NCI-H2107 treated with DMSO at 0.1 percent for 48 hours (cell line): ENCODE measurements around the gene TMEM119.
"Not testable (repeated sequence)": the region's sequence is repeated elsewhere in the genome, so short reads cannot be mapped to it uniquely, and the experiment has no call there.

ENCODE experiments used
- DNase-seq: peaks from one replicate; lab custom pipeline; 2025; ENCODE audit not compliant: unreplicated experiment; lab: John Stamatoyannopoulos, UW

The TMEM119 gene

DNA sequence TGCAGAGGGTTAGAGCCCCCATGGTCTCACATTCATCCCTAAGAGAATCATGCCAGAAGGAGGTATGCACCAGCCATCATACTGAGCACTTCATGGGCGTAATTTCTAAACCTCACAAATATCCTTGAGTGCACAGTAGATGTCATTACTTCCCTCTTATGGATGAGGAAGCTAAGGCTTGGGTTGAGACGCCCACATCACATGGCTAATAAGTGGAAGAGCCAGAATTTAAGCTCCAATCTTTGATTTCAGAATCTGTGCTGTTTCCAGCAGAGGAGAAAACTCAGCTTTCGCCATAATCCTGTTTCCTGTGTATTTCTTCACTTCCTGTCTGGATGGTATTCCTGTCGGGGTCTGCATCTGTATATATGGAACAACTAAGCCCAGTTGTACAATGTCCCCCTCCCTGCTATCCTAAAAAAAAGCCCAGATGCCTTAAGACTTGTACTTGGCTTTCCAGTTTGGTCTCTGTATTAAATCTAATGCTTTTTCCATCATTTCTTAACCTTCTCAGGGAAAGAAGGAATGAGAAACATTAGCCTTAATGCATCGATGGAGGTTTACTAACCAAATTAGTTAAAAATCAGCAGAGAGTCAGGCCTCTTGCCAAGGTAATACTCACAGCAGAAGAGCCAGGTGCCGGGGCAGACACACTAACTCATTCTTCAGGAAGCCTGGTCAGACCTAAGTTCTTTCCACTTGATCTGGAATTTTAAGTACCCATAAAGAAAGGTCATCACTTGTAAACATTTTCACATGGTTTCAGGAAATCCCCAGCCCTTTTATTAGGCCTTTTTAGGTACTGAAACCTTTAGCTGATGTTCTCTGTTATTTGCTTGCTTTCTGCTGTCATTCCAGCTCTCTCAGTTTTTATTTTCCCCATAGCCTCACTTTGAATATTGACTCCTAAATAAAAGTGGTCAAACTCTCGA is 30.2 kb downstream of the TMEM119 start:
- DNase-seq, result peak; percentile 16

DNA sequence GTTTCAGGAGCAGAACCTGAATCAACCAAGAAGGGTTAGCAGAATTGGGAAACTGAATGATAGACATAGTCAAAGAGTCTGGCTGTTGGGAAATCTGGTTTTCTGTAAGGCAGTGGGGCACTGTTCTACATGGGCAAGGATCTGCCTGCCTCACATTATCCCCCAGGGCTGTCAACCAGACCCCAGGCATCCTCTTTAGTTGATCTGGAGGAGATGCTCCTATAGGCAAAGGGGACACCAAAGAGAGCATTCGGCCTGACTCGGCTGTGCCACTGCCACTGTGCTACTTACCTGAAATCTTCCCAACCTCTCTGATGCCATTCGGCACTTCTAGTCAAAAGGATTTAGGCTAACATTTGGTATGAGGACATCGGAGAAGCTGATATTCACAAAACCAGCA is 31.4 kb downstream of the TMEM119 start:
- no peak for DNase-seq

DNA sequence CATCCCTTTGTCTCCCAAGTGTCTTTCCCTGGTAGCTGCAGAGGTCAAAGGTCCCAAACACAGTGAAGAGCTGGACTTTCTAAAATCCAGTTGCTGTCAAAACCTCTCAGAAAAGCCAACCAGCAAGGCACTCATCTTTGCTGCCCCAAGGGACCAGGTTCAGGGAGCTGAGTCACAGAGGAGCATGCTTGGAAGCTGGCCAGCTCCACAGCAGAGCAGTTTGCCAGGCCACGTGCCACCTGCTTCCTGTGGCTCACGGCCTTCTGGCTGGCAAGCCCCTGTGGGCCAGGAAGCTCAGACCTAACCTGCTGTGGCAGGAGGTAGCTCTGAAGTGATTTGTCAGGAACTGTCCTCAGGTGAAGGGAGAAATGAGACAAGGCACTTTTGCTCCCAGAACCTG is 31.9 kb downstream of the TMEM119 start:
- peak; percentile 93 for DNase-seq

DNA sequence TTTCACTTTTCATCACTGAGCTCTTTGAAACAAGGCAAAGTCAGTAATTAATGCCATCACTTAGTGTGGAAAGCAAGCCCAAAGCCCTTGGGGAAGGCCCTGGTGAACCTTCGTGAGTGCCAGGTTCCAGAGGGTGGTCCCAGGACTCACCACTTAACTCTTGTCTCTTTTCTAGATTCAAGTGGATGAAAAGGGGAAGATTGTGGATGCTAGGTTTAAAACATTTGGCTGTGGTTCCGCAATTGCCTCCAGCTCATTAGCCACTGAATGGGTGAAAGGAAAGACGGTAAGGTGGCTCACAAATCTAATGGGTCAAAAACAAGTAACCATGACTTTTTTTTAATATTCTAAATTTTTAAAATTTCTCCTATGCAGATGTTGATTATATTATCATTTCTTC is 32.7 kb downstream of the TMEM119 start:
- no peak for DNase-seq

DNA sequence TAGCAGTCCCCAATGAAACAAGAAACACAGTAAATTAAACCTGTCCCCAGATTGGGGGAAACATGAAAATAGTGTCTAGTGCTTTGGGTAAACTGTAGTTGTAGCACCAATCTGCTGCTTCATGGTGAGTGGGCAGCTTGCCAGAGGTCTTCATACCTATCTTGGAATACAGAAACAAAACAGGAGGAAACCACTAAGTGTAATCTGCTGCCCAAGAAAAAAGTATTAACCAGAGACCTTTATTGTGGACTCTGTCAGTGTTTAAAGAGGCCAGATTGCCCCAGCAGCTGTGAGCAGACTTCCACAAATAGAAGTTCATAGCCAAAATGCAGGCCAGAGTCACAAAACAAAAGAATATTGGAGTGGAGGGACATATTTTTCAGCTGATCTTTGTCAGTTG is 33.2 kb downstream of the TMEM119 start:
- no peak for DNase-seq

DNA sequence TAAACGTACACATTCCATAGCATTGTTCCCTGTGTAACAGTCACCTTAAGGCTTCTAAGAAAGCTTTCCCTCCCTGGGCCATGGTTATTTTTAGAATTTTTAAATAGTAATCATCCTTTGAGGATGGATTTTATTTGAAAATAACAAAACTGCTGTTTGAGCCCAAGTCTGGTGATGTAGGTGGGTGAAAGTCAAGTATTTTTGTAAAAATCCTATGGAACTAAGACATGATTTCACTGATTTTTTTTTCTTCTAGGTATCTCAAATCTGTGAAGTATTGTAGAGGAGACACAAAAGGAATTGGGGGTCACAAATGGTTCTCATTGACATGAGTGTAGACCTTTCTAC is 34.1 kb downstream of the TMEM119 start:
- DNase-seq, result no peak

DNA sequence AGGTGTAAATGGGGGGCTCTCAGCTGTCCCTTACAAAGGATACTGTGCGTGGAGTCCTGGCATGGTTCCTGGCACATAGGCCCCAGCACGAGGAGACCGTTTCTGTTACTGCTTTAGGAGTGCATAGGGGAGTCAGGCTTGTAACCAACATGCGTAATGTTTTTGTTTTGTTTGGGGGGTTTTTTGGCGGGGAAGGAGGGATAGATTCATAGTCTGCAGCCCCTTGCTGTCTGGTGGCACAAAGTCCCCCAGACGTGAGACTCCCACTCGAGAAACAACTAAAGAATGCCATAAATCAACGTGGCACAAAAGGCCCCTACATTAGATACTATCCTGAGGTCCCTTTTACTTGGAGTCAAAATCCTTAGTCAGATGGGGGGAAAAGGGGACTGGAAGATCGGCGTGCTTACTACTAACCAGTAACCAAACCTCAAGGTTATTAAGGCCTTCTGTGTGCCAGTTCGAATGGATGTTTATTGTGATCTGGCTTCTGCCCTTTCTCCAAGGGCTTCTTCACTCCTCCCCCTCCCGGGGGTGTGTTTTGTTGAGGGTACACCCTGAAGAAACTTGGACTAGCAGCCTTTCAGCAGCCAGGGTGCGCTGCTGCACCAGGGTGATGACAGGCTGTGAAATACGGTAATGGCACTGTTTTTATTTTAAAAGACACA is 34.6 kb downstream of the TMEM119 start:
- peak; percentile 63 for DNase-seq

DNA sequence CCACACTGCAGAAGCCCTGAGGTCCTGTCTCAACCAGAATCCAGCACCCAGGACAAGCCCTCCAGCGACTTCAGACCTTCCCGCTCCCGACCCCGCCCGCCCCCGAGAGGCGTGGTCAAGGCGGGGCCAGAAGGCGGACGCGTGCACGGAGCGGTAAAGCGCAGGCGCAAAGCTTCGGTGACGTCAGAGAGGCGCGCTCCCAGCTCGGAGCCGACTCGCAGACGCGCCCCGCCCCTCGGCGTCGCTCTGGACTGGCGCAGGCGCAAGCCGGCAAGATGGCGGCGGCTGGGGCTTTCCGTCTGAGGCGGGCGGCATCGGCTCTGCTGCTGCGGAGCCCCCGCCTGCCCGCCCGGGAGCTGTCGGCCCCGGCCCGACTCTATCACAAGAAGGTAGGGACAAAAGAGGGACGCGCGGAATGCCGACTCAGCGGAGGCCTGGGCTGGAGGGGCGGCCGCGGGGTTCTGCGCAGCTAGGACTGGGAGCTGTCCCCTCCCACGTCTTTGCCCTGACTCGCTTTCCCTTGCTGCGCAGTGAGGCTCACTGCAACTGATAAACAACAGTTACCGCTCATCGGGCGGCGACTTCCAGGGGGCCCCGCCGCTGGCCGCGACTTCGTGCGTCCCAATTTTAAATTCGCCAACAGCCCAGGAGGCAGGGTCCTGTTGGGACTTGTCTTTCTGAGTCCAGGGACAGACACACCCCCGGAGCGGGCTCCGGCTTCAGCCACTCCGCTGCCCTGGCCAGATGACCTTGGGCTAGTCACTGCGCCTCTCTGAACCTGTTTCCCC is 35.3 kb downstream of the TMEM119 start, which contains the start of gene ISCU:
Gene ISCU, plus strand, starts transcription at position 249 of the 788 bp plus-strand sequence. Its CDS starts 27 bp downstream, at position 276.
- DNase-seq, result peak; percentile 94

DNA sequence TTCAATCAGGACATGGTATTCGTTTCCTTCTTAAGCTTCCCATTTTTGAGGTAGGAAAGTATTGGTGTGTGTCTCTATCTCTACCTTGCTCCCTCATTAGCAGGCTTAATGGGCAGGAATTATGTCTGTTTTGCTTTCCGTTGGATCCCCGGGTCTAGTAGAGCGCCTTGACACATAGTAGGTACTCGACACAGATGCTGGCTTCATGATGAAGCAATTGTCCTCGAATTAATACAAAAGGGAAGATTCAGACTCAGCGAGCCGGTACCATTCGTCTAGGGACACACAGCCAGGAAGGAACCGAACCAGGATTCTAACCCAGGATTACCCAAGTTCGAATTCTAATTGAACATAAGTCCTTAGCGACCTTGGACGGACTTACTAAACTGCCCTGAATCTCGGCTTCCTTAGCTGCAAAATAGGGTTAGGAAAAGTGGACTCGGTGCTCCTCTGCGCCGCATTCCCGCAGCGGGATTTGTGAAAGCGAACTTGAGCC is 36.0 kb downstream of the TMEM119 start:
- DNase-seq, result peak; percentile 71

DNA sequence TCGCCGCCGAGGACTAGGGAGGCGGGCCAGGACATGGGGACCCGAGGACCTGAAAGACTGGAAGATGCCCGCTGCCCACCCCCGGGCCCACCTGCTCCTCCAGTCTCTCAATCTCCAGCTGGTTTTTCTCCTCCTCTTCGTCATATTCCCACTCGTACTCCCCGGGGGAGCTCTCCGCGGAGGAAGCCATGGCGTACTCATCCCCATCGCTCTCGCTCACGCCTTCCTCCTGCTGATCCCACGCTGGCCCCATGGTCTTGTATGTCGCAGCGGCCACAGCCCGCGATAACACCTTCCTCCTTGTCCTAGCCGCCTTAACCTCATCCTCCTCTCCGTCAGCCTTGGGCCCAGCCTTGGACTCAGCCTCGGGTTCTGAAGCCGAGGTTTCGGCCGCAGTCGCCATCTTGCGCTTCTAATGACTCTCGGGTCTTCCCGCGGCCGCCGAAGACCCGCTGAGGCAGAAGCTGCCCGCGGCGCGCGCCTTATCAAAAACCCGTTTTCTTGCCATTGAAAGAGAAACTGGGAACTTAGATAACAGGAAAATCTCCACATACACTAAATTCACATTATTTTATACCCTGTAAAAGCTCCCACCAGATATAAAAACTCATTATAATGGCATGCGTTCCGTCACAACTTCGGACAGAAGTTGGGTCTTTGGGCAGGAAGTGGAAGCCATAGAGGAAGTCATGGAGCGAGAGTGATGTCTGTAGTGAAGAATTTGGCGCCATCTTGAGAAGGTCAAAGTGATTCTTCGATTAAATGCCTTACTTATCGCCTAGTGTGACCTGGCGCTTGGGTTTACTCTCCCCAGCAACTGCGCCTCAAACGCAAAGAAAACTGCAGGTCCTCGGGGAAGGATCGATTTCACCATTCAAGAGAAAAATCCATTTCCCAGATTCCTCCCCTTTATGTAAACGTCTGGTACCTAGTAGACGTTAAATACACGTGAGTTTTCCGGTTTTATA is 36.8 kb downstream of the TMEM119 start, which contains the start of gene SART3:
Gene SART3, minus strand, starts transcription at position 422 of the 968 bp plus-strand sequence. Its CDS starts 19 bp downstream, at position 403.
- DNase-seq, result peak; percentile 96

DNA sequence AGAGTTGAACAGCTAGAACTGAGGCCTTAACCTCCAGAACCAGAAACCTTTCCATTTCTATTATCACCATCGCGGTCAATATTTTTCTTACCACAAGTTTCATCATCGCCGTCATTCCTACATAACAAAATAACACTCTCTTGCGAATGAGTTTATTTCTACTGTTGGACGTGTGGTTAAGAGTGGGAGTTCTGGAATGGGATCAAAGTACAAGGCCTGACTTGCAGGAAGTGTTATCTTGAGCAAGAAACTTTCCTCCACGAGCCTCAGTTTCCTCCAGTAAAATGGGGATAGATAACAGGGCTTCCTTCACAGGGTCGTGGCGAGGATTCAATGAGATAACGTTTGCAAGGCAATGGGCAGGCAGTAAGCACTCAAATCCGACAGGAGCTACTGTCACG is 37.6 kb downstream of the TMEM119 start:
- DNase-seq, result peak; percentile 7

DNA sequence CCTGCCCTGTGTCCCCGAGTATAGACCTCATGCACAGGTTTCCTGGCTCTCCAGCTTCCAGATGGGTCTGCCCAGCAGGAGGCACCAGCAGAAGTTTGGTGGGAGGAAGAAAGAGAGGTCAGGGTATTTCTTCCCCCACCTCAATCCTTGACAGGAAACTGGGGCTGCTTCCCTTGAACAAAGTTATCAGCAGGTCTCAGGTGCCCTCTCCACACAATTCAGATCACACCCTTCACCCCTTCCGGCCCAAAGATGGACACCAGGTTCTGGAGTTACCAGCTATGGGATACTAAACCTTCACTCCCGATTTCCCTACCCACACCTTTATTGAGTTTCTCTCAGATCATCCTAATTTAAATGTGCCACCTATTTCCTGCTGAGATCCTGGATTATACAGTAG is 38.1 kb downstream of the TMEM119 start:
- no peak for DNase-seq

DNA sequence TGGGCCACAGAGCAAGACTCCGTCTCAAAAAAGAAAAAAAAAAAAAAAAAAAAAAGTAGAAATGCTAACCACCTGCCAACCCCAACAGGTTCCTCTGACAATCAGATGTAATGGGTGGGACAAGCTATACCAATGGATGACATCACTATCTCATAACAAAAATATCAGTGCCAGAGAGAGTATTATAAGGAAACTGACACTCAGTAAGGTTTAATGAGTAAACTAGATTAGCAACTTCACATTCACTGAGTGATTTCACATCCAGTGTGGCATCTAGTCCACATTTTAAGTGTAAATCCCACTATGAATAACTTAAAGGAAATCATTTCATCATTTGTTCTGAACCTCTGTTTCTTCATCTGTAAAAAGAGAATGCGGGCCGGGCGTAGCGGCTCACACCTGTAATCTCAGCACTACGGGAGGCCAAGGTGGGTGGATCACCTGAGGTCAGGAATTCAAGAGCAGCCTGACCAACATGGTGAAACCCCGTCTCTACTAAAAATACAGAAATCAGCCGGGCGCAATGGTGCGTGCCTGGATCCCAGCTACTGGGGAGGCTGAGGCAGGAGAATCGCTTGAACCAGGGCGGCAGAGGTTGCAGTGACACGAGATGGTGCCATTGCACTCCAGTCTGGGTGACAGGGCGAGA is 38.8 kb downstream of the TMEM119 start:
- no peak for DNase-seq

DNA sequence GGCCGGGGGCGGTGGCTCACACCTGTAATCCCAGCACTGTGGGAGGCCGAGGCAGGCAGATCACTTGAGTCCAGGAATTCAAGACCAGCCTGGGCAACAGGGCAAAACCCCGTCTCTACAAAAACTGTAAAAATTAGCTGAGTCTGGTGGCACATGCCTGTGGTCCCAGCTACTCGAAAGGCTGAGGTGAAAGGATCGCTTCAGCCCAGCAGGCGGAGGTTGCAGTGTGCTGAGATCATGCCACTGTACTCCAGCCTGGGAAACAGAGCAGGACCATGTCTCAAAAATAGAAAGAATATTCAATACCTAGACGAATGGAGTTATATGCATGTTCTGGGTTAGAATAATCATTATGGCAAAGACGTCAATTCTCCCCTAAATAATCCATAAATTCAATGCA is 42.5 kb downstream of the TMEM119 start:
- not testable (repeated sequence) for DNase-seq

DNA sequence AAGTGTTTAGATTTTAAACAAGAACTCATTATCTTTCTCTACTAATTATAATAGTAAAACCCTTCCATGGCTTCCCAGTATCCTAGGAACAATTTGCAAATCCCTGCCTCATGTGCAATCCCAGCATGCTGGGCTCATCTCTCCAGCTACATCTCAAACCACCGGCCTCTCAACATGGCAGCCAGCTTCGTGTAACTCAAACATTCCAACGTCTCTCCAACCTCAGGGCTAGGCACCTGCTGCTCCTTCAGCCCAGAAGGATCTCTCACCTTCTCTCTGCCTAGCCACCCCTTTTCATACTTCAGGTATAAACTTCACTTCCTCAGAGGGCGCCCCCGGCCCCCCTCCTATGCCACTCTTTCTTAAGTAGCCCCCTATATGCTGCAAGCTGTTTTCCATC is 44.1 kb downstream of the TMEM119 start:
- no peak for DNase-seq

DNA sequence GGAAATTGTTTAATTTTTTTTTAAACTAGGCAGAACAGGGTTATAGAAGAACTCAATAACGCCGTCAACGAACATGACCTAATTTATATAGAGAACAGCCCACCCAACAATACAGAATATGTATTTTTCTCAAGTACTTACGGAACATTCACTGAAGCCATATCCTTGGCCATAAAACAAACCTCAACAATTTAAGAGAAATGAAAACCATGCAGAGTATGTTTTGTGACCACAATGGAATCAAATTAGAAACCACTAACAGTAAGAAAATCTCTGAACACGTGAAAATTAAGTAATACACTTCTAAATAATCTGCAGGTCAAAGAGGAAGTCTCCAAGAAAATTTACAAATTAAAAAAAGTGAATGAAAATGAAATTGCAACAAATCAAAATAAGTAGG is 46.3 kb downstream of the TMEM119 start:
- no peak for DNase-seq

DNA sequence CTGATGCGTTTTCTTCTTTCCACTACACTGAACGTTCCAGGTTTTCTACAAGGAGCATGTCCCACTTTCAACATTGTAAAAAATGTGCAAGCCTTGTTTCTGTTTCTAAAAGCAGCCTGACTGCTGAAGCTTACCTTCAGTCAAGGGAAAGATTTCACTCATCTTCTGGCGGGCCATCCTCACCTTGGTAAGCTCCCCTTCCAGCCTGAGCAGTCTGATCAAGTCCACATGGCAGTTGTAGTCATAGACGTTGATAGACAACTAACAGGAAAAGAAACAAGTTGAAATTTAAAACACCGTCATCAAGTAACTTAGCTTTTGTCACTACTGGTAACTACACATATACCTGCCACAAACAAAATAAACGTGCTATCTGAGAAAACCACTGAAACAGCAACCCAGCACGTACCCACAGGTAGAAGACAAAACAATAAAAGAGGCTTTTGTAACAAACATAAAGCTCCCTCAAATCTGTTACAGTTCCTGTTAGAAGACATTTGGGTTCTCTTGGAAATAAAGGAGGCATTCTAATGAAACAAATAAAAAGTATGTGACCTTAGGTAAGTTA is 48.8 kb downstream of the TMEM119 start:
- no peak for DNase-seq

DNA sequence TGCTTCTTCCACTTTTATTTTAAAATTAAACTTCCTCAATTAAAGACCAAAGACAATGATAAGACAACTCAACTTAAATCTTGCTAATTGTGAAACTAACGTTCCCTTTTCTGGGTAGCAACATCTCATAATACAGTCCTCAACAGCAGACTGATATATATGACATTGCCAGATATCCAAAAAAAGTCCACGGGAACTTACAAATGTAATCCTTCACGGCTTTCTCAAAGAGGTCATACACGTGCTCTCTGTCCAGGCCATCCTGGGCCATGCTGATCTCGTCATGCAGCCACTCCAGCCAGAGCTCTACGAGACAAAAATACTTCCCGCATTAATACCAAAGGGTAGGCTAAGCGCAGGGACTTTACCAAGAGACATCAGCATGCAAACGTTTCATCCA is 50.2 kb downstream of the TMEM119 start:
- DNase-seq, result no peak

DNA sequence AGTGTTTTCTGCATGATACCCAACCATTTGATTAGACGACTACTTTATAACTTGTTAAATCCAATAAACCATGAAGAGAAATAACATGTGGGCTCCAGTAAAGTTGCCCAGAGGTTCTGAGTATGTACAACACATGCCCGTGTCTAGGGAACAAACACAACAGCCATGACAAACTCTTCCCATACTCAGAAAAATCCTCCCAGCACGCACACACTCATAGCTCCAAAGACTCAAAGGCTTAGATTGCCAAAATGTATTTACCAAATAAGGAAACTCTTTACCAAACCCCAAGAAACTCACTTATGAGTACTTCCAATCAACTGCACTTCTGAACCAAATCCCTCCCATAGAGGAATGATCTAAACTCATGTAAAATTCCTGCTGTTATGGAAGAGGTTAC is 54.2 kb downstream of the TMEM119 start:
- DNase-seq, result no peak
